GM12878 (cell line): ENCODE data around the gene LDLRAD4.

Experiments
- BHLHE40 ChIP-seq, 2 experiments: fragments of 450-650 bp in 1 of 2; IDR thresholded peaks; 2 replicates each; pipeline ENCODE4 v1.6.1; 2011 to 2017; ENCODE audit warnings: low read depth in 2 of 2, borderline replicate concordance in 1 of 2, improper control_type of control experiment in 1 of 2, low read length in 1 of 2, mild to moderate bottlenecking in 1 of 2
- JUNB ChIP-seq: IDR thresholded peaks from 2 replicates; pipeline ENCODE4 v1.6.1; 2016; ENCODE audit warnings: antibody characterized with exemption, mild to moderate bottlenecking
- TARDBP ChIP-seq: IDR thresholded peaks from 2 replicates; pipeline ENCODE4 v1.6.1; 2016; ENCODE audit warnings: borderline replicate concordance
- TCF3 ChIP-seq: IDR thresholded peaks from 2 replicates; pipeline ENCODE4 v1.6.1; 2012; ENCODE audit warnings: low read depth, mild to moderate bottlenecking, low read length, borderline replicate concordance; ENCODE audit not compliant: insufficient read depth
- ZNF274 ChIP-seq: IDR thresholded peaks from one replicate; pipeline ENCODE4 v1.8.0; 2011; ENCODE audit not compliant: insufficient read length, insufficient read depth
- TF ChIP-seq, protein P1 (sequence below), 3 experiments: IDR thresholded peaks in 2 of 3; conservative IDR thresholded peaks in 1 of 3; 2 replicates each; pipeline ENCODE4 v1.5.1; 2011; ENCODE audit warnings: low read depth in 3 of 3, low read length in 3 of 3, mild to moderate bottlenecking in 3 of 3, control low read depth in 2 of 3, moderate library complexity in 2 of 3, inconsistent platforms in 1 of 3, mixed read lengths in 1 of 3; ENCODE audit not compliant: control insufficient read depth in 2 of 3, insufficient read depth in 1 of 3; ENCODE audit errors: extremely low read depth in 1 of 3

GRCh38 chr18:13453714-13454113 is 235.2 kb downstream of the LDLRAD4 start:
- TF ChIP-seq BHLHE40 (IDR thresholded peaks at IDR 0.05; ENCODE audit: borderline replicate concordance in 1 of 2, low read depth in 2 of 2, low read length in 1 of 2) (no peak), TARDBP (no peak), TCF3 (no peak), JUNB (no peak), ZNF274 (no peak)
- TF ChIP-seq, protein P1, sequence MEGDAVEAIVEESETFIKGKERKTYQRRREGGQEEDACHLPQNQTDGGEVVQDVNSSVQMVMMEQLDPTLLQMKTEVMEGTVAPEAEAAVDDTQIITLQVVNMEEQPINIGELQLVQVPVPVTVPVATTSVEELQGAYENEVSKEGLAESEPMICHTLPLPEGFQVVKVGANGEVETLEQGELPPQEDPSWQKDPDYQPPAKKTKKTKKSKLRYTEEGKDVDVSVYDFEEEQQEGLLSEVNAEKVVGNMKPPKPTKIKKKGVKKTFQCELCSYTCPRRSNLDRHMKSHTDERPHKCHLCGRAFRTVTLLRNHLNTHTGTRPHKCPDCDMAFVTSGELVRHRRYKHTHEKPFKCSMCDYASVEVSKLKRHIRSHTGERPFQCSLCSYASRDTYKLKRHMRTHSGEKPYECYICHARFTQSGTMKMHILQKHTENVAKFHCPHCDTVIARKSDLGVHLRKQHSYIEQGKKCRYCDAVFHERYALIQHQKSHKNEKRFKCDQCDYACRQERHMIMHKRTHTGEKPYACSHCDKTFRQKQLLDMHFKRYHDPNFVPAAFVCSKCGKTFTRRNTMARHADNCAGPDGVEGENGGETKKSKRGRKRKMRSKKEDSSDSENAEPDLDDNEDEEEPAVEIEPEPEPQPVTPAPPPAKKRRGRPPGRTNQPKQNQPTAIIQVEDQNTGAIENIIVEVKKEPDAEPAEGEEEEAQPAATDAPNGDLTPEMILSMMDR (IDR thresholded peaks at IDR 0.05 in 2 of 3, conservative IDR thresholded peaks at IDR 0.05 in 1 of 3; ENCODE audit: control insufficient read depth in 2 of 3, extremely low read depth in 1 of 3, insufficient read depth in 1 of 3, low read depth in 3 of 3, low read length in 3 of 3) = no peak
